GM23248 (cell line): ENCODE data around the gene ARHGAP26.

Experiments used
- EZH2 ChIP-seq: fragments of 200-600 bp; sonication (generic); IDR thresholded peaks from 2 replicates; pipeline ENCODE4 v1.6.1; 2018; ENCODE audit warnings: antibody characterized with exemption, mild to moderate bottlenecking; ENCODE audit not compliant: insufficient read depth, poor library complexity, severe bottlenecking
- EZH2phosphoT487 ChIP-seq: fragments of 200-600 bp; sonication (generic); IDR thresholded peaks from 2 replicates; pipeline ENCODE4 v1.6.1; 2018; ENCODE audit warnings: antibody characterized with exemption, moderate library complexity, mild to moderate bottlenecking, low read depth; ENCODE audit not compliant: insufficient read depth

- TF ChIP-seq EZH2 (no peak), EZH2phosphoT487 (no peak)
Measured at GRCh38 chr5:142905348-142905747, 135.2 kb downstream of the ARHGAP26 start.
